HCT116 (cell line): ENCODE results near the gene FGFR4. TPM values are rescaled to one million over a fixed set of nuclear protein-coding genes. Genes with fewer than 3 reads are reported as not detected.

Experiments
- ATAC-seq: fragments of 200-7000 bp; cut with Tn5 transposase; 2 replicates; pipeline ENCODE4 v1.9.1; 2020; ENCODE audit warnings: mild to moderate bottlenecking, moderate library complexity
- BruUV-seq: library from RNA; stranded (reverse); fragments of 400-500 nt; replicated peaks from 2 replicates; lab custom pipeline; 2021; lab: Mats Ljungman, UMichigan
- CTCF ChIA-PET: fragments of 300-600 bp; sonication (Branson Sonifier 250); formaldehyde crosslinking; loops from one replicate; lab custom pipeline; 2021; ENCODE audit warnings: antibody characterized with exemption; lab: Charles Lee
- POLR2A ChIA-PET: fragments of 300-600, 350-600 bp; sonication (Branson Sonifier 250); formaldehyde crosslinking; loops from one replicate; lab custom pipeline; 2021; ENCODE audit warnings: antibody characterized with exemption; lab: Charles Lee
- RAD21 ChIA-PET, 2 experiments: fragments of 300-600 bp; sonication (Branson Sonifier 250); formaldehyde crosslinking; loops; one replicate each; lab custom pipeline; 2023; ENCODE audit warnings: low total read pairs in 2 of 2; ENCODE audit not compliant: uncharacterized antibody in 2 of 2, unreplicated experiment in 2 of 2, low non-redundant PET in 1 of 2; lab: Charles Lee
- DNase-seq: peaks from one replicate; pipeline ENCODE4 v3.0.0-alpha.2; 2010; ENCODE audit warnings: low read depth, low spot score
- H2AFZ ChIP-seq: fragments of 200-600 bp; shearing (Covaris generic), sonication (generic); 2 replicates; pipeline ENCODE4 v1.6.1; 2017; ENCODE audit warnings: low read depth, mixed run types, mixed read lengths, antibody characterized with exemption, low read length; ENCODE audit not compliant: poor library complexity, severe bottlenecking
- H3K27ac ChIP-seq: 2 replicates; pipeline ENCODE4 v1.5.1; 2012; ENCODE audit warnings: low read depth, low read length
- H3K27me3 ChIP-seq: fragments of 200-600 bp; sonication (generic); 2 replicates; pipeline ENCODE4 v1.6.1; 2016; ENCODE audit warnings: mixed run types, low read length, mixed read lengths; ENCODE audit not compliant: insufficient read depth
- H3K36me3 ChIP-seq, 2 experiments: fragments of 200-500 bp in 1 of 2; fragments of 200-600 bp in 1 of 2; sonication (Bioruptor generic) in 1 of 2; sonication (generic) in 1 of 2; 2 replicates each; pipeline versions ENCODE4 v1.5.1 to v1.6.1; 2014 to 2016; ENCODE audit warnings: low read length in 2 of 2, inconsistent platforms in 1 of 2, mixed read lengths in 1 of 2, mixed run types in 1 of 2; ENCODE audit not compliant: insufficient read depth in 2 of 2, control insufficient read depth in 1 of 2
- H3K4me1 ChIP-seq, 2 experiments: fragments of 200-600 bp in 1 of 2; sonication (generic) in 1 of 2; 2 replicates each; pipeline versions ENCODE4 v1.5.1 to v1.6.1; 2012 to 2017; ENCODE audit warnings: low read length in 2 of 2, inconsistent platforms in 1 of 2, mild to moderate bottlenecking in 1 of 2, mixed read lengths in 1 of 2, mixed run types in 1 of 2, moderate library complexity in 1 of 2; ENCODE audit not compliant: insufficient read depth in 2 of 2, control insufficient read depth in 1 of 2
- H3K4me2 ChIP-seq: fragments of 200-600 bp; sonication (generic); 2 replicates; pipeline ENCODE4 v1.6.1; 2017; ENCODE audit warnings: mixed run types, low read length, mixed read lengths
- H3K4me3 ChIP-seq, 2 experiments: fragments of 200-600 bp in 1 of 2; sonication (generic) in 1 of 2; replicated peaks in 1 of 2; 2 replicates each; pipeline ENCODE4 v1.5.1; 2011 to 2016; ENCODE audit warnings: low read length in 2 of 2, control low read depth in 1 of 2, low read depth in 1 of 2, mild to moderate bottlenecking in 1 of 2, mixed read lengths in 1 of 2, mixed run types in 1 of 2
- H3K79me2 ChIP-seq: fragments of 200-600 bp; sonication (generic); 2 replicates; pipeline ENCODE4 v1.6.1; 2017; ENCODE audit warnings: mild to moderate bottlenecking, mixed run types, low read length, moderate library complexity, mixed read lengths; ENCODE audit not compliant: insufficient read depth
- H3K9ac ChIP-seq: fragments of 200-600 bp; sonication (generic); 2 replicates; pipeline ENCODE4 v1.6.1; 2016; ENCODE audit warnings: low read length, mixed read lengths
- H3K9me2 ChIP-seq: fragments of 200-600 bp; sonication (generic), shearing (Covaris generic); 2 replicates; pipeline ENCODE4 v1.6.1; 2017; ENCODE audit warnings: mixed run types, mild to moderate bottlenecking, moderate library complexity; ENCODE audit not compliant: insufficient read depth
- H3K9me3 ChIP-seq, 2 experiments: fragments of 200-500 bp in 1 of 2; fragments of 200-600 bp in 1 of 2; sonication (Bioruptor generic) in 1 of 2; sonication (generic) in 1 of 2; 2 replicates each; pipeline ENCODE4 v1.6.1; 2014 to 2017; ENCODE audit warnings: low read length in 2 of 2, mixed read lengths in 2 of 2, inconsistent platforms in 1 of 2, low read depth in 1 of 2, mild to moderate bottlenecking in 1 of 2, mixed run types in 1 of 2, moderate library complexity in 1 of 2; ENCODE audit not compliant: control insufficient read depth in 1 of 2, insufficient read depth in 1 of 2
- H4K20me1 ChIP-seq: fragments of 200-600 bp; sonication (generic), shearing (Covaris generic); 2 replicates; pipeline ENCODE4 v1.6.1; 2017; ENCODE audit warnings: mixed run types, mild to moderate bottlenecking, moderate library complexity; ENCODE audit not compliant: insufficient read depth
- ATF3 ChIP-seq: IDR thresholded peaks from 2 replicates; pipeline ENCODE4 v1.6.1; 2012
- CTCF ChIP-seq, 3 experiments: fragments of 200-600 bp in 1 of 3; sonication (generic) in 1 of 3; IDR thresholded peaks in 2 of 3; conservative IDR thresholded peaks in 1 of 3; 2 replicates each; pipeline ENCODE4 v1.5.1; 2012 to 2017; ENCODE audit warnings: low read depth in 2 of 3, low read length in 2 of 3, antibody characterized with exemption in 1 of 3, borderline replicate concordance in 1 of 3, control low read depth in 1 of 3, mild to moderate bottlenecking in 1 of 3, mixed read lengths in 1 of 3, mixed run types in 1 of 3, moderate library complexity in 1 of 3; ENCODE audit not compliant: insufficient read depth in 1 of 3
- EZH2phosphoT487 ChIP-seq: fragments of 200-600 bp; IDR thresholded peaks from 2 replicates; pipeline ENCODE4 v1.6.1; 2018; ENCODE audit warnings: antibody characterized with exemption, borderline replicate concordance
- MAX ChIP-seq: IDR thresholded peaks from 2 replicates; pipeline ENCODE4 v1.6.1; 2012
- POLR2A ChIP-seq: IDR thresholded peaks from 2 replicates; pipeline ENCODE4 v1.7.0; 2011; ENCODE audit warnings: borderline replicate concordance; ENCODE audit not compliant: insufficient read depth, insufficient read length; ENCODE audit errors: extremely low read depth
- POLR2AphosphoS5 ChIP-seq: IDR thresholded peaks from 2 replicates; pipeline ENCODE4 v1.6.1; 2011; ENCODE audit warnings: mild to moderate bottlenecking, low read depth, low read length, moderate library complexity
- SP1 ChIP-seq: IDR thresholded peaks from 2 replicates; pipeline ENCODE4 v1.6.1; 2012; ENCODE audit warnings: low read depth
- SRF ChIP-seq: IDR thresholded peaks from 2 replicates; pipeline ENCODE4 v1.6.1; 2012; ENCODE audit warnings: low read depth
- YY1 ChIP-seq: IDR thresholded peaks from 2 replicates; pipeline ENCODE4 v1.6.1; 2011; ENCODE audit warnings: low read length, low read depth, moderate library complexity, mild to moderate bottlenecking; ENCODE audit not compliant: insufficient replicate concordance; ENCODE audit errors: extremely low read depth
- ZNF274 ChIP-seq: fragments of 200-500 bp; sonication (Bioruptor generic); IDR thresholded peaks from 2 replicates; pipeline ENCODE4 v1.6.1; 2014; ENCODE audit warnings: mild to moderate bottlenecking, low read depth, low read length, inconsistent platforms
- intact Hi-C: fragments of 100-400 bp; cut with micrococcal nuclease; formaldehyde crosslinking; loops from 2 replicates; pipeline ENCODE4 v1.10.0; 2022
- total RNA-seq: library from RNA; stranded (reverse); gene quantifications from one replicate; pipeline ENCODE4 v1.2.1, GENCODE V29; 2021; ENCODE audit not compliant: unreplicated experiment

The FGFR4 gene
- total RNA-seq, 1 experiment from 2014 or later = 78.1 TPM

DNA sequence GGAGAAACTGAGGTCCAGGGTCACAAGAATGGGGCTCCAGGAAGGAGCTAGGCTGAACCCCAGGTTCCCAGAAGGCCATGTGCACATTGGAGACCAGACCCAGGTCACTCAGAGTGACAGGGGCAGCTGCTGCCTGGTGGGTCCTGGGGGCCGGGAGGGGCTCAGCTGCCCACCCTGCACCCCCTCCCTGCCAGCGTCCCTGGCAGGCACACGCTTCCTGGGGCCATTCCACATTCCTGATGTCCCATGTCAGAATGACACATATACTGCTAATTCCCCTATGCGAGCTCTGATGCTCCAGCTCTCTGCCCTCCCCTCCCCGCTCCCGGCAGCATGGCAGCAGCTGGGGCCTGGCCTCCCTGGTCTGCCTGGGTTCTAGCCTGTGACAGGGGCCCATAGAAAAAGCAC lies 14.0 kb downstream of the FGFR4 start (continued):
- no peak for TF ChIP-seq EZH2phosphoT487

DNA sequence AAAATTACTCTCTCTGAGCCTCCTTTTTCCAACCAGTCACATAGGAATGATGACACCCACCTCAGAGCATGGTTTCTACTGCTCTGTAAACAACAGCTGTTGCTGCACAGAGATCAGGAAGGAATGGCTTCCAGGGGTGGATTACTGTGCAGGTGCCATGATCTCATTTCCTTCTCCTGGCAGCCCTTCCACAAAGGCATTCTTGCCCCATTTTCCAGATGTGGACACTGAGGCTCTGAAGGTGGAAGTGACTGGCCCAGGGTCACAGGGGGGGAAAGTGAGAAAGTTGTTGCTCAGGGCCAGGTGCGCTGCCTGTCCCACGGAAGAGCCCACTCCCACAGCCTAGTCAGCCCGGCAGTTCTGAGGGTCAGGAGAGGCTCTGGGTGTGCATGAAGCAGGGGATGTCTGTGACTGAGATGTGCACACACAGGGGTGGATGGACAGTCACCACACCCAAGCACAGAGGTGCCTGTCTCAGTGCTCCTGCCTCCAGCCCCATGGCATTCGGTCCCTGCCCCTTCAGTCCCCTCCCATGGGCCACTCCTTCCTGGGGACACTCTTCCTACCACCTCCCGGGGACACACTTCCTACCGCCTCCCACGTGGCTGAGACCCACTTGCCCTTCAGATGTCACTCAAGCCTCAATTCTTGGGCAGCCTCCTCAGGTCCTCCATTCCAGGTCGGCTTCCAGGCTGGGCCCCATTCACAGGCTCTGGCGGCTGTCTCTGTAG lies 17.0 kb downstream of the FGFR4 start:
- RAD21 ChIA-PET = no interaction called here
- intact Hi-C loops = no loop called here
- Histone ChIP-seq H3K4me2 (no peak overlapping the region), H2AFZ (no peak overlapping the region), H3K79me2 (no peaks in the 10 kb centered on the region), H3K4me1 (peaks cover 0 to 6% of the 10 kb centered on the region in 2 experiments; a peak in 1 of 4 replicates), H3K27ac (no peak overlapping the region), H3K36me3 (no peaks in the 10 kb centered on the region), H3K27me3 (no peaks in the 10 kb centered on the region), H4K20me1 (no peaks in the 10 kb centered on the region), H3K9me3 (no peaks in the 10 kb centered on the region), H3K4me3 (no peak overlapping the region), H3K9me2 (no peaks in the 10 kb centered on the region), H3K9ac (no peak overlapping the region)
- CTCF ChIA-PET = no interaction called here
- ATAC-seq (no peak), DNase-seq (no peak)
- no TSS peak for BruUV-seq
- no peak for TF ChIP-seq YY1
- no peak for TF ChIP-seq SRF
- TF ChIP-seq MAX = no peak
- no peak for TF ChIP-seq SP1
- TF ChIP-seq POLR2A = no peak
- no peak for TF ChIP-seq POLR2AphosphoS5
- no peak for TF ChIP-seq EZH2phosphoT487
- TF ChIP-seq CTCF (IDR thresholded peaks at IDR 0.05 in 2 of 3, conservative IDR thresholded peaks at IDR 0.05 in 1 of 3; ENCODE audit: borderline replicate concordance in 1 of 3, insufficient read depth in 1 of 3, low read depth in 2 of 3, low read length in 2 of 3) = no peak
- no peak for TF ChIP-seq ATF3
- TF ChIP-seq ZNF274 = no peak
- POLR2A ChIA-PET = no interaction called here
